Measurements from ENCODE around the gene HKDC1. TPM values are rescaled to one million over a fixed set of nuclear protein-coding genes. Genes with fewer than 3 reads are reported as not detected.

Gene HKDC1
- total RNA-seq, 1 experiment from 2014 or later: 1.7 TPM

GRCh38 chr10:69248117-69248730, 28.1 kb downstream of the HKDC1 start:
- Histone ChIP-seq H3K4me3 (replicated peaks in 1 of 2; ENCODE audit: low read depth in 1 of 2, low read length in 2 of 2) (no peak overlapping the region), H3K36me3 (ENCODE audit: control insufficient read depth in 1 of 2, insufficient read depth in 2 of 2, low read length in 2 of 2) (no peaks in the 10 kb centered on the region), H3K9ac (ENCODE audit: low read length) (no peak overlapping the region), H3K27me3 (ENCODE audit: insufficient read depth, low read length) (no peaks in the 10 kb centered on the region), H3K4me2 (ENCODE audit: low read length) (no peak overlapping the region), H4K20me1 (ENCODE audit: insufficient read depth) (no peaks in the 10 kb centered on the region), H3K79me2 (ENCODE audit: insufficient read depth, low read length) (no peaks in the 10 kb centered on the region), H2AFZ (ENCODE audit: low read depth, low read length, poor library complexity, severe bottlenecking) (no peak overlapping the region), H3K9me2 (ENCODE audit: insufficient read depth) (no peaks in the 10 kb centered on the region), H3K4me1 (ENCODE audit: control insufficient read depth in 1 of 2, insufficient read depth in 2 of 2, low read length in 2 of 2) (no peaks in the 10 kb centered on the region), H3K9me3 (ENCODE audit: control insufficient read depth in 1 of 2, insufficient read depth in 1 of 2, low read depth in 1 of 2, low read length in 2 of 2) (no peaks in the 10 kb centered on the region), H3K27ac (ENCODE audit: low read depth, low read length) (no peak overlapping the region)
- intact Hi-C loops (cut with micrococcal nuclease): no loop called here
- ChIA-PET RAD21 (ENCODE audit: low non-redundant PET in 1 of 2, low total read pairs in 2 of 2, uncharacterized antibody in 2 of 2, unreplicated experiment in 2 of 2) (no interaction called here), POLR2A (no interaction called here), CTCF (no interaction called here)
- no peak for ATAC-seq
- DNase-seq (ENCODE audit: low read depth, low spot score): no peak
- BruUV-seq (replicated peaks): no TSS peak
- TF ChIP-seq ELF1 (IDR thresholded peaks at IDR 0.05; ENCODE audit: borderline replicate concordance, low read depth): no peak
- no peak for TF ChIP-seq YY1 (IDR thresholded peaks at IDR 0.05; ENCODE audit: extremely low read depth, insufficient replicate concordance, low read depth, low read length)
- no peak for TF ChIP-seq EZH2phosphoT487 (IDR thresholded peaks at IDR 0.05; ENCODE audit: borderline replicate concordance)
- TF ChIP-seq ZNF274 (IDR thresholded peaks at IDR 0.05; ENCODE audit: low read depth, low read length): no peak
- TF ChIP-seq EZH2 (IDR thresholded peaks at IDR 0.05): no peak
- no peak for TF ChIP-seq ZFX (IDR thresholded peaks at IDR 0.05)
- TF ChIP-seq TCF7L2 (IDR thresholded peaks at IDR 0.05; ENCODE audit: borderline replicate concordance, extremely low read depth, insufficient read depth, insufficient read length): no peak
- TF ChIP-seq CEBPB (IDR thresholded peaks at IDR 0.05; ENCODE audit: low read depth): no peak
- TF ChIP-seq SRF (IDR thresholded peaks at IDR 0.05; ENCODE audit: low read depth): no peak
- TF ChIP-seq FOSL1 (IDR thresholded peaks at IDR 0.05; ENCODE audit: low read depth): no peak
- no peak for TF ChIP-seq SP1 (IDR thresholded peaks at IDR 0.05; ENCODE audit: low read depth)
- no peak for TF ChIP-seq ATF3 (IDR thresholded peaks at IDR 0.05)
- no peak for TF ChIP-seq POLR2AphosphoS5 (IDR thresholded peaks at IDR 0.05; ENCODE audit: low read depth, low read length)
- TF ChIP-seq CBX3 (IDR thresholded peaks at IDR 0.05; ENCODE audit: low read depth): no peak
- no peak for TF ChIP-seq MAX (IDR thresholded peaks at IDR 0.05)
- no peak for TF ChIP-seq ZBTB33 (IDR thresholded peaks at IDR 0.05; ENCODE audit: extremely low read depth, insufficient replicate concordance, low read length)
- no peak for TF ChIP-seq JUND (IDR thresholded peaks at IDR 0.05)
